Measurements from ENCODE around the gene BCDIN3D.

Gene BCDIN3D

GRCh38 chr12:49800421-49801140 lies 42.3 kb downstream of the BCDIN3D start:
- Histone ChIP-seq H3K9me3 (ENCODE audit: control insufficient read depth in 5 of 5, low read length in 5 of 5) (no peaks in the 10 kb centered on the region), H3K4me3 (ENCODE audit: low read depth in 1 of 5, low read length in 5 of 5) (peak overlapping the region in 2 of 5 donors; percentile 3 to 14), H3K36me3 (ENCODE audit: control insufficient read depth in 5 of 5, insufficient read depth in 5 of 5, low read length in 5 of 5) (peaks cover 3 to 96% (median 76%) of the 10 kb centered on the region in 5 donors), H3K9ac (ENCODE audit: low read length in 5 of 5) (peak overlapping the region in 1 of 5 donors; percentile 60), H3K4me1 (ENCODE audit: control insufficient read depth in 5 of 5, insufficient read depth in 5 of 5, low read length in 5 of 5) (peaks cover 8 to 36% (median 30%) of the 10 kb centered on the region in 5 donors), H3K27me3 (ENCODE audit: control insufficient read depth in 5 of 5, insufficient read depth in 4 of 5, low read length in 5 of 5) (no peaks in the 10 kb centered on the region), H3K27ac (ENCODE audit: low read depth, low read length) (peak overlapping the region; percentile 89)

DNA sequence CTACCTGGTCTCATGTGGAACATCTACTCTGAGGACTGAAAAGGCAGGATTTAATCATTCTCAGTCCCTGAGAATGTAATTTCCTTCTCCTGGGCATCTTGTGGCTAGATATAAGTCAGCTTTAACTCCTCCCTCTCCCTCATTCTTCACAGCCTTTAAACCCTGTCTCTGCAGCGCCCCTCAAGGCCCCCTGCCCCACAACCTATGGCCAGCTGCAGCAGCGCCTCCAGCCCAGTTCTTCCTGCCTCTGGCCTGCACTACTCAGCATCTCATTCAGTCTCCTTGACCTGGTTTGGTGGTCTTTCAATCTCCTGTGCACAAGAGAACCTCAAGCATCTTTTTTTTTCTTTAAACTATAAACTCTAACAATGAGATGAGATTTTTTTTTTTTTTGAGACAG lies 44.0 kb downstream of the BCDIN3D start:
- Histone ChIP-seq H3K27ac (ENCODE audit: low read depth, low read length) (no peak overlapping the region), H3K9me3 (ENCODE audit: control insufficient read depth in 5 of 5, low read length in 5 of 5) (no peaks in the 10 kb centered on the region), H3K27me3 (ENCODE audit: control insufficient read depth in 5 of 5, insufficient read depth in 4 of 5, low read length in 5 of 5) (no peaks in the 10 kb centered on the region), H3K4me3 (ENCODE audit: low read depth in 1 of 5, low read length in 5 of 5) (no peak overlapping the region), H3K9ac (ENCODE audit: low read length in 5 of 5) (no peak overlapping the region), H3K4me1 (ENCODE audit: control insufficient read depth in 5 of 5, insufficient read depth in 5 of 5, low read length in 5 of 5) (peaks cover 8 to 36% (median 30%) of the 10 kb centered on the region in 5 donors), H3K36me3 (ENCODE audit: control insufficient read depth in 5 of 5, insufficient read depth in 5 of 5, low read length in 5 of 5) (peaks cover 3 to 96% (median 70%) of the 10 kb centered on the region in 5 donors)

GRCh38 chr12:49798248-49798647 lies 44.7 kb downstream of the BCDIN3D start:
- no peaks in the 10 kb centered on the region for H3K27me3 ChIP-seq (ENCODE audit: control insufficient read depth in 5 of 5, insufficient read depth in 4 of 5, low read length in 5 of 5)
- H3K27ac ChIP-seq (ENCODE audit: low read depth, low read length): no peak overlapping the region
- peaks cover 8 to 36% (median 26%) of the 10 kb centered on the region in 5 donors for H3K4me1 ChIP-seq (ENCODE audit: control insufficient read depth in 5 of 5, insufficient read depth in 5 of 5, low read length in 5 of 5)
- no peaks in the 10 kb centered on the region for H3K9me3 ChIP-seq (ENCODE audit: control insufficient read depth in 5 of 5, low read length in 5 of 5)
- no peak overlapping the region for H3K4me3 ChIP-seq (ENCODE audit: low read depth in 1 of 5, low read length in 5 of 5)
- peaks cover 3 to 96% (median 67%) of the 10 kb centered on the region in 5 donors for H3K36me3 ChIP-seq (ENCODE audit: control insufficient read depth in 5 of 5, insufficient read depth in 5 of 5, low read length in 5 of 5)
- no peak overlapping the region for H3K9ac ChIP-seq (ENCODE audit: low read length in 5 of 5)

DNA sequence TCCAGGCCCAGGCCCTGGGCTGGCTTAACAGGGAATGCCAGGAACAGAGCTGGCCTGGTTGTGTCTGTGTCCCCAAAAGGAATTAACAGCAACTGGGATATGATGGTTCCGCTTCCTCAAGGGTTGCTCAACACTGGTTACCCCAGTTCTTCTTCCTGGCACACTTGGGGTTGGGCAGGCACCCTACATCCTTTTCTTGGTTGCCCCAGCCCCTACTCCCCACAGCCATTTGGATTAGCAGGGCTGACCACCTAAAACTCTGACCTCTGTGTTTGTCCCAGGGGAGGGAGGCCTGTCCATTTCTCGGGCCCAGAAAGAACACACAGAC lies 45.5 kb downstream of the BCDIN3D start:
- H3K27ac ChIP-seq (ENCODE audit: low read depth, low read length): no peak overlapping the region
- no peaks in the 10 kb centered on the region for H3K27me3 ChIP-seq (ENCODE audit: control insufficient read depth in 5 of 5, insufficient read depth in 4 of 5, low read length in 5 of 5)
- H3K36me3 ChIP-seq (ENCODE audit: control insufficient read depth in 5 of 5, insufficient read depth in 5 of 5, low read length in 5 of 5): peaks cover 3 to 94% (median 66%) of the 10 kb centered on the region in 5 donors

DNA sequence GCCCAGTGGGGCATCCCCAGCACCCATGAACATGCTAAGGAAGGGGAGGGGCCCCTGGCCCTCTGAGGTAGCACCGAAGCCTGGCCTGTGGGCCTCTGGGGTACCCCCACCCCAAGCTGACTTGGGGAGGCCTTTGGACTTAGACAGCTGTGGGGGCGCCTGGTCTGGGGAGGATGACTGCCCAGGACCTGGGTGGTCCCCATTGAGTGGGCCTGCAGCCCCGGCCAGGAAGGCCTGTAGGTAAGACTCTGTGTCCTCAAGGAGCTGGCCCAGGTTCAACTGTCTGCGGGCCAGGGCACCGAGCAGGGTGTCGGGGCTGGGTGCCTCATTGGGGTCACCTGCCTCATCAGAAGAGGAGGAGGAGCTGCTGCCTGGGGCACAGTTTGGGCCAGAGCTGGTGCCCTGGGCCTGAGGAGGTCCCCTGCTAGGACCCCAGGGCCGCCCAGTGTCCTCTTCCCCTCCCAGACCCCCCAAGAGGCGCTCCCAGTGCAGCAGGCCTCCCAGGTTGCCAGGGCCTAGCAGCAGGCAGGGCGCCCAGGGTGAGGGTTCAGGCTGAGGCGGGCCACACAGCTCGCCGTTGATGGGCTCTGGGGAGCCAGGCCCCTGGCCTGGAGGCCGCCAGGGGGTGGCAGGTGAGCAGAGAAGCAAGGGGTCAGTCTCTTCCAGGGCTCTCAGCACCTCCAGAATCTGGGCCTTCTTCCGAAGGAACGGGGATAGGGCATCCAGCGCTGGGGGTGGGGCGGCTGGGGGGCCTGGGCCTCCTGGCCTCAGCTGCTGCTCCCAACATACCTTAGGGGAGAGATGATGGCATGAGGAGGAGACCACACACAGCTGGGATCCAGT lies 46.1 kb downstream of the BCDIN3D start:
- H3K36me3 ChIP-seq (ENCODE audit: control insufficient read depth in 5 of 5, insufficient read depth in 5 of 5, low read length in 5 of 5): peaks cover 3 to 96% (median 71%) of the 10 kb centered on the region in 5 donors
- H3K9ac ChIP-seq (ENCODE audit: low read length in 5 of 5): no peak overlapping the region
- H3K4me1 ChIP-seq (ENCODE audit: control insufficient read depth in 5 of 5, insufficient read depth in 5 of 5, low read length in 5 of 5): peaks cover 8 to 35% (median 24%) of the 10 kb centered on the region in 5 donors
- H3K27ac ChIP-seq (ENCODE audit: low read depth, low read length): no peak overlapping the region
- no peaks in the 10 kb centered on the region for H3K9me3 ChIP-seq (ENCODE audit: control insufficient read depth in 5 of 5, low read length in 5 of 5)
- no peaks in the 10 kb centered on the region for H3K27me3 ChIP-seq (ENCODE audit: control insufficient read depth in 5 of 5, insufficient read depth in 4 of 5, low read length in 5 of 5)
- H3K4me3 ChIP-seq (ENCODE audit: low read depth in 1 of 5, low read length in 5 of 5): no peak overlapping the region

More for the DNA sequence above, 45.5 kb downstream of the BCDIN3D start:
- H3K9ac ChIP-seq (ENCODE audit: low read length in 5 of 5): no peak overlapping the region
- H3K9me3 ChIP-seq (ENCODE audit: control insufficient read depth in 5 of 5, low read length in 5 of 5): no peaks in the 10 kb centered on the region
- H3K4me1 ChIP-seq (ENCODE audit: control insufficient read depth in 5 of 5, insufficient read depth in 5 of 5, low read length in 5 of 5): peaks cover 8 to 36% (median 26%) of the 10 kb centered on the region in 5 donors
- no peak overlapping the region for H3K4me3 ChIP-seq (ENCODE audit: low read depth in 1 of 5, low read length in 5 of 5)

DNA sequence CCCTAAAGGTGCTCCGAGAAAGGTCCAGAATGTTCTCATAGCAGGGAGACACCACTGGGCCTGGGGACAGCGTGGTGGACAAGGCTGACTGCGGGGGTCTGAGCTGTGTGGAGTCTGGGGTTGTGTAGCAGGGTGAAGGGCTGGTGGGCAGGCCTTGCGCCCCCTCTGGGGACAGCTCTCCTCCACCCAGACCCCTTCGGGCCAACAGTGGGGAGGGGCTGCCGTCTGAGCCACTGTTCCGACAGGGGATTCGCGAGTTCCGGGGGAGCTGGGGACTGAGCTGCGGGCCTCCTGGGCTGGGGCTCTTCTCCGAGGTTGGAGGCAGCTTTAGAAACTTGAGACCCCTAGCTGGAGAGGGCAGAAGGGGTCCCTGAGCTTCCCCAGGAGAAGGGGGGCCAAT lies 46.8 kb downstream of the BCDIN3D start:
- peaks cover 3 to 96% (median 72%) of the 10 kb centered on the region in 5 donors for H3K36me3 ChIP-seq (ENCODE audit: control insufficient read depth in 5 of 5, insufficient read depth in 5 of 5, low read length in 5 of 5)
- H3K9me3 ChIP-seq (ENCODE audit: control insufficient read depth in 5 of 5, low read length in 5 of 5): no peaks in the 10 kb centered on the region
- H3K4me1 ChIP-seq (ENCODE audit: control insufficient read depth in 5 of 5, insufficient read depth in 5 of 5, low read length in 5 of 5): peaks cover 6 to 29% (median 17%) of the 10 kb centered on the region in 5 donors
- H3K9ac ChIP-seq (ENCODE audit: low read length in 5 of 5): no peak overlapping the region
- no peaks in the 10 kb centered on the region for H3K27me3 ChIP-seq (ENCODE audit: control insufficient read depth in 5 of 5, insufficient read depth in 4 of 5, low read length in 5 of 5)
- H3K4me3 ChIP-seq (ENCODE audit: low read depth in 1 of 5, low read length in 5 of 5): no peak overlapping the region
- H3K27ac ChIP-seq (ENCODE audit: low read depth, low read length): no peak overlapping the region

DNA sequence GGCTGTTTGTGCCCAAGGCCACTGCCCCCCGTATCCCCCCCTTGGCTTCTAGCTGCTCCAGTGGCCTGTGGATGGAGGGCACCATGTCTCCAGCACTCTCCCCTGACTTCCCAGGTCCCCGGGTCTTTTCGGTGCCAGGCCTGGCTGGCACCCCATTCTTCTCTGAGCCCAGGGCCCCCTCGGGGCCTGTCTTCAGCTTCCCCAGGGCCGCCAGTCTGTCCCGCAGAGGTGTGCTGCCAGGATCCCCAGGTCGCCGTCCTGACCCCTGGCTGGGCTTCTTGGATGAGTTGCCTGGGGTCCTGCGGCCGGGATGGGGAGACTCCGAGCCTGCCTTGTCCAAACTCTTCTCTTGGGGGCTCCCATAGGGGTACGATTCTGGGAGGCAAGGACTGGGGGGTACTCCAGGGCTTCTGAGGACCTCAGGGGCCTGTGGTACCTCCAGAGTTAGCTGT lies 47.2 kb downstream of the BCDIN3D start:
- H3K9me3 ChIP-seq (ENCODE audit: control insufficient read depth in 5 of 5, low read length in 5 of 5): no peaks in the 10 kb centered on the region
- H3K4me3 ChIP-seq (ENCODE audit: low read depth in 1 of 5, low read length in 5 of 5): no peak overlapping the region
- peaks cover 3 to 24% (median 12%) of the 10 kb centered on the region in 5 donors for H3K4me1 ChIP-seq (ENCODE audit: control insufficient read depth in 5 of 5, insufficient read depth in 5 of 5, low read length in 5 of 5)
- no peak overlapping the region for H3K9ac ChIP-seq (ENCODE audit: low read length in 5 of 5)
- no peaks in the 10 kb centered on the region for H3K27me3 ChIP-seq (ENCODE audit: control insufficient read depth in 5 of 5, insufficient read depth in 4 of 5, low read length in 5 of 5)
- no peak overlapping the region for H3K27ac ChIP-seq (ENCODE audit: low read depth, low read length)
- H3K36me3 ChIP-seq (ENCODE audit: control insufficient read depth in 5 of 5, insufficient read depth in 5 of 5, low read length in 5 of 5): peaks cover 3 to 96% (median 72%) of the 10 kb centered on the region in 5 donors

GRCh38 chr12:49794811-49795653 lies 47.9 kb downstream of the BCDIN3D start:
- H3K4me3 ChIP-seq (ENCODE audit: low read depth in 1 of 5, low read length in 5 of 5): no peak overlapping the region
- peaks cover 8 to 95% (median 72%) of the 10 kb centered on the region in 5 donors for H3K36me3 ChIP-seq (ENCODE audit: control insufficient read depth in 5 of 5, insufficient read depth in 5 of 5, low read length in 5 of 5)
- H3K27me3 ChIP-seq (ENCODE audit: control insufficient read depth in 5 of 5, insufficient read depth in 4 of 5, low read length in 5 of 5): no peaks in the 10 kb centered on the region
- peaks cover 0 to 17% (median 7%) of the 10 kb centered on the region in 5 donors for H3K4me1 ChIP-seq (ENCODE audit: control insufficient read depth in 5 of 5, insufficient read depth in 5 of 5, low read length in 5 of 5)
- H3K9me3 ChIP-seq (ENCODE audit: control insufficient read depth in 5 of 5, low read length in 5 of 5): no peaks in the 10 kb centered on the region
- H3K27ac ChIP-seq (ENCODE audit: low read depth, low read length): no peak overlapping the region
- no peak overlapping the region for H3K9ac ChIP-seq (ENCODE audit: low read length in 5 of 5)

- peaks cover 8 to 91% (median 71%) of the 10 kb centered on the region in 5 donors for H3K36me3 ChIP-seq (ENCODE audit: control insufficient read depth in 5 of 5, insufficient read depth in 5 of 5, low read length in 5 of 5)
- H3K4me3 ChIP-seq (ENCODE audit: low read depth in 1 of 5, low read length in 5 of 5): no peak overlapping the region
- no peak overlapping the region for H3K9ac ChIP-seq (ENCODE audit: low read length in 5 of 5)
- H3K27me3 ChIP-seq (ENCODE audit: control insufficient read depth in 5 of 5, insufficient read depth in 4 of 5, low read length in 5 of 5): no peaks in the 10 kb centered on the region
- no peaks in the 10 kb centered on the region for H3K9me3 ChIP-seq (ENCODE audit: control insufficient read depth in 5 of 5, low read length in 5 of 5)
- H3K27ac ChIP-seq (ENCODE audit: low read depth, low read length): no peak overlapping the region
- peaks cover 0 to 9% (median 3%) of the 10 kb centered on the region in 5 donors for H3K4me1 ChIP-seq (ENCODE audit: control insufficient read depth in 5 of 5, insufficient read depth in 5 of 5, low read length in 5 of 5)
Observed at GRCh38 chr12:49794021-49794420, 48.9 kb downstream of the BCDIN3D start.

Measured in subcutaneous abdominal adipose tissue (tissue), 5 donors.